Fibroblast of upper back skin (primary cell): Measurements from ENCODE around the gene ITK.
"Not testable (repeated sequence)": the region's sequence is repeated elsewhere in the genome, so short reads cannot be mapped to it uniquely, and the experiment has no call there.

Experiments used
- DNase-seq: peaks from one replicate; pipeline ENCODE4 v3.0.0-alpha.2; 2013

ITK gene

GRCh38 chr5:157213527-157214243, 33.0 kb downstream of the ITK start:
- DNase-seq, result no peak

GRCh38 chr5:157214415-157214814, 33.8 kb downstream of the ITK start:
- DNase-seq, result no peak

- no peak for DNase-seq
Measured at GRCh38 chr5:157214861-157215513, 34.3 kb downstream of the ITK start.

GRCh38 chr5:157215514-157216167, 35.0 kb downstream of the ITK start:
- DNase-seq, result no peak

GRCh38 chr5:157216391-157217142, 35.9 kb downstream of the ITK start:
- no peak for DNase-seq

- DNase-seq, result no peak
Measured at GRCh38 chr5:157217289-157218024, 36.8 kb downstream of the ITK start.

GRCh38 chr5:157219491-157220271, 39.0 kb downstream of the ITK start:
- DNase-seq, result peak; percentile 80

GRCh38 chr5:157221959-157222358, 41.3 kb downstream of the ITK start:
- DNase-seq, result no peak

GRCh38 chr5:157222506-157223230, 42.0 kb downstream of the ITK start:
- peak; percentile 93 for DNase-seq

GRCh38 chr5:157225469-157226422, 45.1 kb downstream of the ITK start:
- no peak for DNase-seq

- DNase-seq, result no peak
Measured at GRCh38 chr5:157230610-157231009, 50.0 kb downstream of the ITK start.

GRCh38 chr5:157232706-157233105, 52.1 kb downstream of the ITK start:
- no peak for DNase-seq

- DNase-seq, result no peak
Measured at GRCh38 chr5:157233515-157233914, 52.9 kb downstream of the ITK start.

GRCh38 chr5:157236423-157236822, 55.8 kb downstream of the ITK start:
- DNase-seq, result no peak

GRCh38 chr5:157241483-157241882, 60.8 kb downstream of the ITK start:
- peak; percentile 27 for DNase-seq

- not testable (repeated sequence) for DNase-seq
Measured at GRCh38 chr5:157244704-157245103, 64.1 kb downstream of the ITK start.

GRCh38 chr5:157245476-157245875, 64.8 kb downstream of the ITK start:
- DNase-seq, result no peak

GRCh38 chr5:157245886-157246285, 65.2 kb downstream of the ITK start:
- DNase-seq, result no peak

GRCh38 chr5:157247267-157247666, 66.6 kb downstream of the ITK start:
- no peak for DNase-seq
